PC-3 (cell line): Measurements from ENCODE around the gene CDK14.

ENCODE experiments used
- CTCF ChIP-seq: fragments of 300-600 bp; sonication (generic); conservative IDR thresholded peaks from 2 replicates; pipeline ENCODE4 v1.5.1; 2017; ENCODE audit warnings: antibody characterized with exemption, low read depth, mild to moderate bottlenecking, low read length
- EZH2 ChIP-seq: fragments of 300-600 bp; sonication (generic); IDR thresholded peaks from one replicate; pipeline ENCODE4 v1.6.1; 2017; ENCODE audit warnings: antibody characterized with exemption, mild to moderate bottlenecking, low read length; ENCODE audit not compliant: unreplicated experiment
- EZH2phosphoT487 ChIP-seq: fragments of 300-600 bp; sonication (generic); IDR thresholded peaks from 2 replicates; pipeline ENCODE4 v1.6.1; 2018; ENCODE audit warnings: mild to moderate bottlenecking, antibody characterized with exemption, low read length, borderline replicate concordance

DNA sequence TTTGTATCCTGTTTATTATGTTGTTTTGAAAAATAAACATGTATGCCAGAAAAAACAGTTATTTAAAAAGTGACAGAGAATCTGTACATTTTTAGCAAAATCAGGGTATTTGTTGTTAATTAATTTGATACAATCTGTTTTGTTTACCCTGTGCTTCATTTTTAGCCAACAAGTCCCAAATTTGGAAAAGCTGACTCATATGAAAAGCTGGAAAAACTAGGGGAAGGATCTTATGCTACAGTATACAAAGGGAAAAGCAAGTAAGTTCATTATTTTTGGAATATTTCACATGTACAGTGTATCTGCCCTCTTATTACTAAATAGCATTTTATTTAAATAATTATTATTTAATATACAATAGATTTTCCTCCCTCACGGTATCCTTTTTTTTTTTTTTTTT is 151.4 kb downstream of the CDK14 start:
- TF ChIP-seq CTCF (no peak), EZH2 (no peak), EZH2phosphoT487 (no peak)
